Nucleus accumbens (tissue), 56 donors: ENCODE data around the gene FOXP3.
"Not testable (repeated sequence)": the region's sequence is repeated elsewhere in the genome, so short reads cannot be mapped to it uniquely, and the experiment has no call there.

Experiments used
- DNase-seq, 56 donors: peaks; one replicate each; lab custom pipeline; 2025; lab: John Stamatoyannopoulos, UW

Gene FOXP3, protein sequence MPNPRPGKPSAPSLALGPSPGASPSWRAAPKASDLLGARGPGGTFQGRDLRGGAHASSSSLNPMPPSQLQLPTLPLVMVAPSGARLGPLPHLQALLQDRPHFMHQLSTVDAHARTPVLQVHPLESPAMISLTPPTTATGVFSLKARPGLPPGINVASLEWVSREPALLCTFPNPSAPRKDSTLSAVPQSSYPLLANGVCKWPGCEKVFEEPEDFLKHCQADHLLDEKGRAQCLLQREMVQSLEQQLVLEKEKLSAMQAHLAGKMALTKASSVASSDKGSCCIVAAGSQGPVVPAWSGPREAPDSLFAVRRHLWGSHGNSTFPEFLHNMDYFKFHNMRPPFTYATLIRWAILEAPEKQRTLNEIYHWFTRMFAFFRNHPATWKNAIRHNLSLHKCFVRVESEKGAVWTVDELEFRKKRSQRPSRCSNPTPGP

DNA sequence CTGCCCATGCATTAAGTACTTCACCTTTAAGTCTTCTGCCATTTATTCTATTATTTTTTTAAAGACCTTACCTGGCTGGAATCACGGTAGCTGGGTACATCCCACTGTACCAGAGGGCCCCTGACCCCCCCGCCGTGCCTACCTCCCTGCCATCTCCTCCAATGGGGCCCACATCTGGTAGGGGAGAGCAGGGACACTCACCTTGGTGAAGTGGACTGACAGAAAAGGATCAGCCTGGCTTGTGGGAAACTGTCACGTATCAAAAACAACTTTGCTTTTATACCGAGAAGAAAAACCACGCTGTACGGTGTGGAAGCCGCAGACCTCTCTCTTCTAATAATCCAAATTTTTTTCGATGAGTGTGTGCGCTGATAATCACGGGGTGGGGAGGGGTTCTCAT lies at the start of gene FOXP3:
FOXP3 (minus strand) TSS at position 251 of the 400 bp plus-strand sequence. CDS start 6,205 bp downstream, outside the sequence.
- DNase-seq: no peak

DNA sequence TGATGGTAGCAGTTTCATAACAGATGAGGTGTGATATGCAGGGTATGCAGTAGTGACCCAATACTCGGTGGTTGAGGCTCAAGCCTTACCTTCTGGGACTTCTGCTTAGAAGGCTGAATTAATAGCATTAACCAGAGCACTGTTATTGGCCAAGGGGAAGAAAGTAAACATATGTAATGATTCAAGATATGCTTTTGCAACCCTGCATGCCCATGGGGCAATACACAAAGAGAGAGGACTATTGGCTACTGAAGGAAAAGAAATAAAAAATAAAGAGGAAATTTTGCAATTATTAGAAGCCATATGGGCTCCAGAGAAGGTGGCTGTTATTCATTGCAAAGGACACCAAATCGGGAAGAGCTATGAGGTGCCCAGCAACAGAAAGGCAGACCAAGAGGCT lies 47.7 kb upstream of the FOXP3 start:
- DNase-seq: no peak

DNA sequence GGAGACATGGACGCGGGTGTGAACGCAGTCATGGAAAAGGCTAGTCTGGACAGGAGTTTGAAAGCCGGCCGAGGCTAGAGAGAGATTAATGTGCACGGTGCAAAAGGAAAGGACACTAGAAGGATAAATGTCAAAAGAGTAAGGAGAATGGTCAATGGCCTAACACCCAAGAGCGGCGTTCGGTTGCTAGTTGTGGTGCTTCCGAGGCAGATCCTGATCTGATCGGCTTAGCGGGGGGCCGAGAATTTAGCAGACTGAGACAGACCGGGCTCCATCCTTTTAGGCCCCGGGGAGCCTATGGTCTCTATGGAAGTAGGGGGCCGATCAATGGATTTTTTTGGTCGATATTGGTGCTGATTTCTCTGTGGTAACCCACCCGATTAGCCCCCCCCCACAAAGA lies 45.9 kb upstream of the FOXP3 start:
- DNase-seq: no peak

DNA sequence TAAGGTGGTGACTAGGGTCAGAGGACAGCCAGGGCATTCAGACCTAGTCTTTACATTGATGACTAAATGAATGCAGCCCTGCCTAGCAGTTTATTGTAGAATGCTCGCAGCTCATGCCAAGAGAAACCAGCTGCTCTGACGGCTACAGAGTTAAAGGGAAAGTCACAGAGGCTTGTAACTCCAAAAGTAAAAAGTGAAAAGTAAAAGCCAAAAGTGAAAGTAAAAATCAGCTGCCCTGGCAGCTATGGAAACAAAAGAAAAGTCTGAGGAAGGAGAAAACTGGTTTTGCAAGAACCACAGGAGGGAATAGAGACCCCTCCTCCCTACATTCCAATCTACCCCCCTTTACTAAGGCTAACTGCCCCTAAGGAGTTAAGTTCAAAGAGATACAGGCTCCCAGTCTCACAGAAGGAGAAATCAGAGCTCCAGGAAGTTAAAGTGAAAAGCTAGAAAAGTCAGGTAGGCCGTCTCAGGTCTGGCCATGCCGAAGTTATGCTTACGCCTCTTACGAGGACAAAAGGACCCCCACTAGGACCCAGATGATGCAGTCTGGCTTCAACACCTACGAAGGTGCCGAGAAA lies 45.0 kb upstream of the FOXP3 start:
- DNase-seq: no peak

DNA sequence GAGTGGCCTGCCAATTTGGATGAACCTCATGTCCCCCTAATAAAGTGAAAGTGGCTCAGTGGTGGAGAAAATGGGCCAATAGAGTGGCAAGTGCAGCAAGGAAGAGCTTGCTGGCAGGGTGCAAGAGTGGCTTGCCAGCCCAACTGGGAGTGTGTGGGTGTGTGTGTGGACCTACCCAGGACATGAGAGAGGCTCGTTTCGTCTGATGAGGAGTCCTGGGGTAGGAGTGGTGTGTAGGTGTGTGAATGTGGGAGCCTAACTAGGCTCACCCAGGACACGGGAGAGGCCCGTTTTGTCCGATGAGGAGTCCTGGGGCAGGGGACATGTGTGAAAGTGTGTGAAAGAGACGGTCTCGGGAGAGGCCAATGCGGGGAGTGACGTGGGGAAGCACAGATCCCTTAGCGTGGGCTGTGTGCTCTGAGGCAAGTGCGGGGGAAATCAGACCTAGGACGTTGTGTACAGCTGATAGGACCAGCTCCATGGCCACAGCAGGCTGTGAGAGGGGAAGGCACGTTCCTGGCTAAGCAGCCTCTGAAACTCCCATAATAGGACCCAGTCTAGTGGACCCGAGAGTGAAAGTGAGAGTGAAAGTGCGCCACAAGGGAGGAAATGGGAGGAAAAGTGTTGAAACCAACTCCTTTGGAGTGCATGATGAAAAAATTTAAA lies 44.2 kb upstream of the FOXP3 start:
- peak in 5 of 56 donors; percentile 0 to 11 (median 2) for DNase-seq

DNA sequence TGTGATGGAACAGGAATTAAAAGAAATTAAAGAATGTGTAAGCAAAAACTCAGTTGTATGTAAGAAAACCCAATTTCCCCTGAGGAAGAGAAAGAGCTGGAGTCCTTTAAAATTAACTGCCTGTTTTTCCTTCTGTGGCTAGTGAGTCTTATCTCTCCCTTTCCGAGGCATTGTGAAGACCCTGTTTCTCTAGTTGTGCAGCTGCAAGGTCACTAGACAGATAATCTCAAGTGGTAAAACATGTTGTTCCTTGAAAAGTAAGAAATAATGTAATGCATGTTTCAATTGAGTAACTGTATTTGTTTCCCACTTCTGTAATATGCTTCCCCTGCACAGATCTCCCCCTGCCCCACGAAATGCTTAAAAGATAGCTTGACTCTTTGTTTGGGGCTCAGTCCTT lies 43.3 kb upstream of the FOXP3 start:
- not testable (repeated sequence) for DNase-seq

DNA sequence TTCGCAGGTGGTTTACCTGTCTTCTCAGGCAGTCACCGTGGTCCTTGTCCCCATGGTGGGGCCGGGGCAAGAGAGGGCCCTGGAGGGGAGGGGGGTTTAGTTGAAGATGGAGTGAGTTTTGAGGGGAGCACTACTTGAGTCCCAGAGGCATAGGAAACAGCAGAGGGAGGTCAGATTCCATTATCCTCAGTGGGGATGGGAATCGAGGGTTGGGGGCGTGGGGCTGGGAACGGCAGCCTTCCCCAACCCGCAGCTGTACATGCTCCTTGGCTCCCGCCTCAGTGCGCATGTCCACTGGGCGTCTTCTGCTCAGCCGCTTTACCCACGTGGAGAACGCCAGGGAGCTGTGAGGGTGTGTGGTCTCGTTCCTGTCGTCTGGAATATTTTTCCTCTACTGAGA lies 38.8 kb upstream of the FOXP3 start, which contains the start of gene GAGE10:
GAGE10 (plus strand) TSS at position 301 of the 400 bp plus-strand sequence. CDS start 1,214 bp downstream, outside the sequence.
- no peak for DNase-seq

DNA sequence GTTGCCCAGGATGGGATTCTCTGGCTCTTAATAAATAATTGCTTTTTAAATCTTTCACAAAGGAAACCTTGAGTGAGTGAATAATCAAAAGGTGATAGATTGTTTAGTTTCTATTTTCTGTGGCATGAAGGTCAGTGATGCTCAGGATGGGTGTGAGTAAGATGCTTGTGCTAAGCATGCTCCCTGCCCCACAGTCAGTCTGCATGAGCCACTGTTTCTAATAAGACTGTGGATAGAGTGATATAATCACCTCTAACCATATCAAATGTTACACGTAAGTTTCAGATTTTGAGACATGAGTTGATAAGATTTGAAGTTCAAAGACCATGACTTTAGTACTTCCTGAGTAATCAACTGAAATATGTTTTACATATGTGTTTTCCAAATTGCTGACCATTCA lies 36.2 kb upstream of the FOXP3 start:
- DNase-seq: no peak

DNA sequence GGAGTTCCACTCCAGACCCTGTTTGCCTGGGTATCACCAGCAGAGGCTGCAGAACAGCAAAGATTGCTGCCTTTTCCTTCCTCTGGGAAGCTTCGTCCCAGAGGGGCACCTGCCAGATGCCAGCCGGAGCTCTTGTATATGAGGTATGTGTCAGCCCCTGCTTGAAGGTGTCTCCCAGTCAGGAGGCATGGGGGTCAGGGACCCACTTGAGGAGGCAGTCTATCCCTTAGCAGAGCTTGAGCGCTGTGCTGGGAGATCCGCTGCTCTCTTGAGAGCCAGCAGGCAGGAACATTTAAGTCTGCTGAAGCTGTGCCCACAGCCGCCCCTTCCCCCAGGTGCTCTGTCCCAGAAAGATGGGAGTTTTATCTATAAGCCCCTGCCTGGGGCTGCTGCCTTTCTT lies 34.8 kb upstream of the FOXP3 start:
- not testable (repeated sequence) for DNase-seq

DNA sequence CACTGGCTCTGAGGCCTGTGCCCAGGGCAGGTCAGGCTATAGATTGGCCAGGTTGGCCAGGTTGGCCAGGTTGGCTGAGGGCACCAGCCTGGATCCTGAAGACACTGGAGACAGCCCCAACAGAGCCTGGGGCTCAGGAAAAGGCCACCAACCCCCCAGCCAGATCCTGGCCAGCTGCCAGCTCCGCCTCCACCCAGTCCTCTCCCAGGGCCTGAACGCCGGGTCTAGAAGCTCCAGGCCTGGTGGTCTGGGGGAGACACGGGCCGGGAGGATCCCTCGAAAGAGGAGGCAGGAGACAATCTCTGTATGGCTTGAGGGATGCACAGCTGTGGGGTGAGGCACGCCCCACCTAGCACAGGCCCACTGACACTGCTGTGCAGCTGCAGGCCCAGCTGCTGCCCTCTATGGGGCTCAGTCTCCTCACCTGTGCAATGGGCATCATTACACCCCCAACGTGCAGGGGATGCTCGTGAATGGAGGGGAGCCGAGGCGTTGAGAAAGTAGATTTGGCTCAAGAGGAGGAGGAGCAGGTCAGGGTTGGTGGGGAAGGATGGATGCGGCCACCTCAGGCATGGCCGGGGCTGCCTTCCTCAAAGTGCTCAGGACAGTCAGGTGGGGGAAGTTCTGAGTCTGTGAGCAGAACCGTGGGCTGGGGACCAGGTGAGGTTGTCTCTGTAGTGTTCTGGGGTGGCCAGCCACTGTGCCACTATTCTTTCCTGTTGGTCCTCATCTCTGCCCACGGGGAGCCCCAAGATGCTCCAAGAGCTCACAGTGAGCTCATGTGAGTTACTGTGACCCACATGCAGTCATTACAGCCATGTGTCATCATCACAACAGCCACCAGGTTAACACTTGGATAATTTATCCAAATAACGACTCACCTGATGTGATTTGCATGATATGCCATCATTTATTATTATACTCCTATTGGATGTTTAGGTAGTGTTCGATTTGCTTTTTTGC lies 28.2 kb upstream of the FOXP3 start:
- no peak for DNase-seq

DNA sequence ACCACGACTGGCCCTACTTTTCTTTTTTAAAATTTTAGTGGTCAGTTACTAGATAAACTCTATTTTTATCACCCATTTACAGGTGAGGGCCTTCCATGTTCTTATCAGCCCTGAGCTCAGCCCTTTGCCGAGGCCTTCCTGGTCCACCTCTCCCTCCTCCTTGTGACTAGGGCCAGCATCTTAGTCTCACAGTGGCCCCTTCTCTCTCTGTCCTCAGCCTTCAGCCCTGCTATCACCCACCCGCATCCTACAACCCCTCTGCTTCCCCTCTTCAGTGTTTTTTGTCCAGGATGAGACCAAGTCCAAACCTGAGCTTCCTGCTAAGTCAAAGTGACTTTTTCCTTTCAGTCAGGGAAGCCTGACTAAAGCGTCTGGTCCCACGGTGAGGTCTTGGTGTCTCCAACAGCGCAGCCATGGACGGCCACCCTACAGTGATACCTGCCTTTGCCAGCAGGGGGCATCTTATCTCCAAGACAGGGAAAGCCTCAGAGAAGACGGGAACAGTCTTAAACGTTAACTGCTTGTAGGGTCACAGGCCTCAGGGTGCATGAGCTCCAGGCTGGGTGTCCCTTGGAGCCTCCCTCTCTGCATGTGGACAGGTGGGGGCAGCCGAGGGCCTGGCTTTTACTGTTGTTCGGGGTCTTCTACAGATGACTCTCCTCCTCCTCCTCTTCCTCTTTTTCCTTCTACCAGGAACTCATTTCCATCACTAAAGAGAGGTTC lies 27.3 kb upstream of the FOXP3 start:
- DNase-seq: peak in 23 of 56 donors; percentile 4 to 68 (median 11)

DNA sequence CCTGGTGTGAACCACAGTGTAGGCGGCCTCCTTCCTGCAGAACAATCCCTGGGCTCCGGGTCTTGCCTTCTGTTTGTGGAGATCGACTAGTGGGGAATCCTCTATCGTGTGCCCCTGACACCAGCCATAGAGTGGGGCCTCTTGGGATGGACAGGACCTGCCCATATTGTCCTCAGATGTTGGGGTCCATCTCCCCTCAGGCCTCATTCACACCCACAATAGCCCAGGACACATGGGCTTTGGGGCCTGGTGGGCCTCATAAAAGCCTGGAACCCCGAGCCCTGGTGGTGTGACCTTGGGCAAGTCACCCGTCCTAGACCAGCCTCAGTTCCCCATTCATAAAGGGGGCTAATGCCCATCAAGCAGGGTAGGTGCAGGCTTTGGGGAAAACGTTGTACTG lies 25.7 kb upstream of the FOXP3 start:
- DNase-seq: no peak

DNA sequence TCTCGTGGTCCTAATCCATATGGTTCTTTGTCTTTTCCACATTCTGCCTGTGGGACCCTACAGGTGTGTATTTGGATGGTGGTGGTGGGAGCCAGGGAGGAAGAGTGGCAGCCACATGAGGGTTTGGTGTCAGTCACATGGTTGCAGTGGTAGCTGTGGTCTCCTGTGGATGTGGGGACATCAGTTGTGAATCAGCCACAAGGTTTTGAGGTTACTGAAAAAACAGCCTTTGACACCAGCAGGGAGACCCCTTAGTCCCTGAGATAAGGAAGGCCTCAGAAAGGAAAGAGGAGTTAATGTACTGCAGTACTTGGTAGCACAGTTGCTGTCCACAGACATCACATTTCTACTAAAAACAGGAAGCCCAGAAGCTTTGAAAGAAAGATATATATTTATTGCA lies 23.2 kb upstream of the FOXP3 start:
- no peak for DNase-seq

DNA sequence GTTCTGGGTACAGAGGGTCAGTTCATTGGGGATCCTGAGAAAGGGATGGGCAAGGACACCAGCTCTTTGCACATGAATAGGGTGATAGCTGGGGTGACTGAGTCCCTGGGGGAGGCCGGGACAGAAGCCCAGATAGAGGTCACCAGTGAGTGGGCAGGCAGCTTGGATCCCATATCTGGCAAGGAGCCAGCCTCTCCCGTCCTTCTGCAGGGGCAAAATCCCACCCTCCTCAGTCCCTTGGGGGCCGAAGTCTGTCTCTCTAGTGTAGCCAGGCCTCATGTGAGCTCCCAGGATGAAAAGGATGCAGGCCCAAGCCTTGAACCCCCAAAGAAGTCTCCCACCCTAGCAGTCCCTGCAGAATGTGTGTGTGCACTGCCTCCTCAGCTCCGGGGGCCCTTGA lies 22.1 kb upstream of the FOXP3 start:
- no peak for DNase-seq

DNA sequence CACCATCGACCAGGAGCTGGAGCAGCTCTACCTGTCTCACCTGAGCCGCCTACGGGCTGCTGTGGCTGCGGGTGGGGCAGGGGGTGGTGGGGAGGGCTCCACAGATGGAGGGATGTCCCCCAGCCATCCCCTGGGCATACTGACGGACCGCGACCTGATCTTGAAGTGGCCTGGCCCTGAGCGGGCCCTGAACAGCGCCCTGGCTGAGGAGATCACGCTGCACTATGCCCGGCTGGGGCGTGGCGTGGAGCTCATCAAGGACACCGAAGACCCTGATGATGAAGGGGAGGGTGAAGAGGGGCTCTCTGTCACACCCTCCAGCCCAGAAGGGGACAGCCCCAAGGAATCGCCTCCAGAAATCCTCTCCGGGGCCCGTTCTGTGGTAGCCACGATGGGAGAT lies 21.6 kb upstream of the FOXP3 start:
- no peak for DNase-seq

DNA sequence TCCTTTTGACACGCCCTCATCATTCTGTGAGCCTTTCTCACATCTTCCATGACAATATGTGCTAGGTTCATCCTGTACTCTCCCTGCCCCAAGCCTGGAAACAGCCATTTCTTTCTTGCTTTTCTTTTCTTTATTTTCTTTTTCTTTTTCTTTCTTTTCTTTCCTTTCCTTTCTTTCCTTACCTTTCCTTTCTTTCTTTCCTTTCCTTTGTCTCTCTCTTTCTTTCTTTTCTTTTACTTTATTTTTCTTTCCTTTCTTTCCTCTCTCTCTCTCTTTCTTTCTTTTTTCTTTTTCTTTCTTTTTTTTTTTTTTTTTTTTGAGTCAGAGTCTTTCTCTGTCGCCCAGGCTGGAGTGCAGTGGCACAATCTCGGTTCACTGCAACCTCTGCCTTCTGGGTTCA lies 19.7 kb upstream of the FOXP3 start:
- no peak for DNase-seq

DNA sequence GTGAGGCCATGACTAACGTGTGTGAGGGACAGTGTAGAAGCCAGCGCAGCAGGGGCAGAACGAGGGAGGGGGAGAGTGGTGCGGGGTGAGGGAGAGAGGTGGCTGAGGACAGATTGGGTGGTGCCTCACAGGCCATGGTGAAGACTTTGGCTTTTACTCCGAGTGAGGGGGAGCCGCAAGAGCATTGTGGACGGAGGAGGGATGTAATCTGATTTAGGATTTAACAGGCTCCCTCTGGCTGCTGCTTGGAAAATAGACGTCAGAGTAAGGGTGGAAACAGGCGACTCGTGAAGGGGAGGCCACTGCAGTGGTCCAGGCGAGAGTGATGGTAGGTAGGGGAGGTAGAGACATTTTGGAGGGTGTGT lies 18.1 kb upstream of the FOXP3 start:
- peak in 3 of 56 donors; percentile 1 to 20 (median 3) for DNase-seq

DNA sequence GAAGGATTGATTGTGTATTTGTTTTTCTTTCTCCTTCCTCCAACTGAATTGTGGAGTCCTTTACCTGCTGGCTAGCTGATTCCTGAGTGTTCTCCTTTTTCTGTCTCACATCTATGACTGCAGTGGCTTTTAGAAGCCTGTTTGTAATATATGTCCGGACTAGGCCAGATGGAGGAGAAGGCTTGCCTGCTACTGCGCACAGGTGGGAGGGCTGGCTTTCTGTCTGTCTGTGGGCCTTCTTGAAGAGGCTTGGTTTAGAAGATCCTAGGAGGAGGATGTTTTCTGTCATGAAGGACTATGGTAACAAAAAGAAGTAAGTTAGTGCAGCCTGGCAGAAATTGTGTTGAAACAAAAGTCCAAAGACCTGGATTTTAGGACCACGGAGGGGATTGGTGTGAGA lies 13.6 kb upstream of the FOXP3 start:
- DNase-seq: no peak

DNA sequence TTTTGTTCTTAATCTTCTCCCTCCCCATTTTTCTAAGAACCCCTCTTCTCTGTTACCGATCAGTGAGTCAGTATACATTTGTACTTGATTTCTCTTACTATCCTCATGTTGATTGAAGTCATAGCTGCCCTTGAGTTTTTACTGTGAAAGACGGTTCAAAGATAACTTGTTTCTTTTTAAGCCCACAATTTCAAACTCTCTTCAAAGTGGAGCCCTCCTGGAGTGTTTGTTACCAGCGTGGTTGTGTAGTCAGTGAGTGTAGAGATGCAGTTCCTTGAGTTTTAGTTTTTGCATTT lies 13.0 kb upstream of the FOXP3 start:
- DNase-seq: no peak
